ES-I3 (cell line): ENCODE data around the gene MAD2L1BP.

Experiments used
- H3K36me3 ChIP-seq: 2 replicates; pipeline ENCODE4 v1.6.1; 2013; ENCODE audit warnings: mild to moderate bottlenecking, low read length, control low read depth, moderate library complexity; ENCODE audit not compliant: insufficient read depth
- H3K4me1 ChIP-seq: 2 replicates; pipeline ENCODE4 v1.6.1; 2013; ENCODE audit warnings: mild to moderate bottlenecking, control low read depth, low read length; ENCODE audit not compliant: insufficient read depth
- H3K9ac ChIP-seq: 2 replicates; pipeline ENCODE4 v1.6.1; 2013; ENCODE audit warnings: low read depth, mild to moderate bottlenecking, low read length, moderate library complexity
- H3K9me3 ChIP-seq: 2 replicates; pipeline ENCODE4 v1.6.1; 2013; ENCODE audit warnings: mild to moderate bottlenecking, low read length, moderate library complexity; ENCODE audit not compliant: control insufficient read depth, insufficient read depth

Gene MAD2L1BP

GRCh38 chr6:43677759-43678158 lies 42.1 kb downstream of the MAD2L1BP start:
- no peak overlapping the region for H3K9ac ChIP-seq

GRCh38 chr6:43678341-43678740 lies 42.7 kb downstream of the MAD2L1BP start:
- Histone ChIP-seq H3K4me1 (no peaks in the 10 kb centered on the region), H3K36me3 (peaks cover 30% of the 10 kb centered on the region), H3K9me3 (no peaks in the 10 kb centered on the region), H3K9ac (no peak overlapping the region)

More at GRCh38 chr6:43677759-43678158, 42.1 kb downstream of the MAD2L1BP start:
- Histone ChIP-seq H3K36me3 (peaks cover 33% of the 10 kb centered on the region), H3K9me3 (no peaks in the 10 kb centered on the region), H3K4me1 (no peaks in the 10 kb centered on the region)

GRCh38 chr6:43679057-43679456 lies 43.4 kb downstream of the MAD2L1BP start:
- H3K4me1 ChIP-seq = no peaks in the 10 kb centered on the region

GRCh38 chr6:43680308-43681200 lies 44.9 kb downstream of the MAD2L1BP start:
- Histone ChIP-seq H3K4me1 (no peaks in the 10 kb centered on the region), H3K9me3 (no peaks in the 10 kb centered on the region), H3K36me3 (peaks cover 24% of the 10 kb centered on the region), H3K9ac (no peak overlapping the region)

More at GRCh38 chr6:43679057-43679456, 43.4 kb downstream of the MAD2L1BP start:
- no peak overlapping the region for H3K9ac ChIP-seq
- H3K9me3 ChIP-seq = no peaks in the 10 kb centered on the region
- H3K36me3 ChIP-seq = peaks cover 30% of the 10 kb centered on the region

- Histone ChIP-seq H3K36me3 (peaks cover 20% of the 10 kb centered on the region), H3K4me1 (peaks cover 3% of the 10 kb centered on the region), H3K9me3 (no peaks in the 10 kb centered on the region), H3K9ac (no peak overlapping the region)
Measured at GRCh38 chr6:43681303-43681702, 45.7 kb downstream of the MAD2L1BP start.

GRCh38 chr6:43682724-43683429 lies 47.2 kb downstream of the MAD2L1BP start:
- Histone ChIP-seq H3K36me3 (peaks cover 6% of the 10 kb centered on the region), H3K4me1 (peaks cover 8% of the 10 kb centered on the region), H3K9me3 (no peaks in the 10 kb centered on the region), H3K9ac (no peak overlapping the region)

GRCh38 chr6:43683708-43684455 lies 48.2 kb downstream of the MAD2L1BP start:
- Histone ChIP-seq H3K36me3 (peaks cover 6% of the 10 kb centered on the region), H3K9ac (no peak overlapping the region), H3K4me1 (peaks cover 8% of the 10 kb centered on the region)

GRCh38 chr6:43687079-43687436 lies 51.4 kb downstream of the MAD2L1BP start:
- Histone ChIP-seq H3K9me3 (no peaks in the 10 kb centered on the region), H3K36me3 (no peaks in the 10 kb centered on the region), H3K4me1 (peaks cover 8% of the 10 kb centered on the region), H3K9ac (peak overlapping the region; percentile 88)

More at GRCh38 chr6:43683708-43684455, 48.2 kb downstream of the MAD2L1BP start:
- H3K9me3 ChIP-seq = no peaks in the 10 kb centered on the region

GRCh38 chr6:43687437-43688347 lies 52.1 kb downstream of the MAD2L1BP start, which contains the start of gene MRPS18A:
MRPS18A (minus strand) TSS chr6:43687791; CDS start chr6:43687779, 12 bp downstream.
- H3K36me3 ChIP-seq = no peaks in the 10 kb centered on the region
- no peaks in the 10 kb centered on the region for H3K9me3 ChIP-seq

GRCh38 chr6:43689421-43689820 lies 53.8 kb downstream of the MAD2L1BP start:
- H3K9me3 ChIP-seq = no peaks in the 10 kb centered on the region
- H3K36me3 ChIP-seq = no peaks in the 10 kb centered on the region
- peaks cover 8% of the 10 kb centered on the region for H3K4me1 ChIP-seq
- H3K9ac ChIP-seq = no peak overlapping the region

More at GRCh38 chr6:43687437-43688347, 52.1 kb downstream of the MAD2L1BP start, which contains the start of gene MRPS18A:
- Histone ChIP-seq H3K9ac (peak within 1 kb of the TSS; percentile 88), H3K4me1 (peaks cover 8% of the 10 kb centered on the region)
